GM21737 (cell line): ENCODE measurements around the gene FTMT.
"Not testable (repeated sequence)": the region's sequence is repeated elsewhere in the genome, so short reads cannot be mapped to it uniquely, and the experiment has no call there.

Source experiments
- ATAC-seq: cut with Tn5 transposase; IDR thresholded peaks from one replicate; pipeline ENCODE4 v1.9.1; 2021; ENCODE audit warnings: mild to moderate bottlenecking, moderate library complexity; ENCODE audit not compliant: unreplicated experiment

Gene FTMT

GRCh38 chr5:121851643-121852574 is at the start of gene FTMT:
Gene FTMT (plus strand): TSS chr5:121851882. CDS start chr5:121851964, 82 bp downstream.
- no peak for ATAC-seq

GRCh38 chr5:121805251-121805650 is 46.4 kb upstream of the FTMT start:
- not testable (repeated sequence) for ATAC-seq

DNA sequence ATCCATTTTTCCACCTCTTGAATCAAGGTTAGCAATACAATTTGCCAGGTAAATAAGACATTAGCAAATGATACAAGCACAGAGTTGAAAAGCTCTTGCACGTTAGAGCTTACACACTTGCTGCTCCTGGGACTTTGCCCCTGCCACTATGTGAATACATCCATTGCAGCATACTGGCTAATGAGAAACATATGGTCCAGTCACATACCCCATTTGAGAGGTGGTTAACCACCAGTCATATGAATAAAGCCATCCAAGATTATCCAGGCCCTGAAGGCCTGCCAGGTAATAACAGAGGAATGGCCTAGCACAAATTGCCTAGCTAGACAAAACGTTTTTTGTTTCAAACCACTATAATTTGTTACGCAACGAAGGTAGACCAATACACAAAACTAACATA is 45.8 kb upstream of the FTMT start:
- no peak for ATAC-seq

DNA sequence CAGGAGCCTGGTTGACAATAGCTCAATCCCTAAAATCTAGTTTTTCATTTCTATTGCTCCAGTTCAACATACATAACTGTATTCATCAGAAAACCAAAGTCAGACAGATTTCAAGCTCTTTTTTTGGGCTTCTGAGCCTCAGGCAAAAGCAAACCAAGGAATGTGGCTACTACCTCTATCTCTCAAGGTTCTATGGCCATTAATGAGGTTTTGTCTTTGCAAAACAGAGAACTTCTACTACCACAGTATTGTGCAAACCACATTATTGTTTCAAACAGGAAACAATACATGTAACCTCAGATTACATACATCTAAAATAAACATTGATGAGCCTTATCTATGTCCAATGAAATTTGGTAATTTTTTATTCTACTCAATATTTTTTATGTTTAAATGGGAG is 35.5 kb upstream of the FTMT start:
- ATAC-seq: no peak

DNA sequence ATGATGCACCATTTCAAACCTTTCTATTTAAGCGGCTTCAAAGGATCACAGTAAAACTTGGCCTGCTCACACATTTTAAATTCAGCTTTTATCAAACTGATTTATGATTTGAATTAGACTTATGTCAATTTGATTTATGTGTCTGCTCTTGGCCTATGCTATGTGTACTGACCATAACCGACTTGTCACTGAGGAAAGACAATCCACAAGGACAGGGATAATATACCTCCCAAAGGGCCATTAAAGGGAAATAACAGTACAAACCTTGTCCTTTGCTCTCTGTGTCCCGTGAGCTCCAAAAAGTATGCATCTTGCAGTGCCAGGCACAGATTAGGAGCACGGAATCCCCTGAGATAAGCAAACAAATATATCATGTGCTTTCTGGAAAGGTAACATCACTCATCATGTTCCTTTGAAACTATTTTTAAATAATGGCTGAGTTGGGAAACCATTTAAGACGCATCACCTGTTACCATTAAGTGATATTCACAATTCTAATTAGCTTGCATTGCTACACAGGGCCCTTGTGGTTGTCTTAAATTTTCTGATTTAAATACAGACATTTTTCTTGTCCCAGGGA is 31.9 kb upstream of the FTMT start:
- ATAC-seq: no peak

GRCh38 chr5:121833617-121834016 is 18.1 kb upstream of the FTMT start:
- ATAC-seq: no peak

GRCh38 chr5:121834021-121834420 is 17.7 kb upstream of the FTMT start:
- no peak for ATAC-seq

DNA sequence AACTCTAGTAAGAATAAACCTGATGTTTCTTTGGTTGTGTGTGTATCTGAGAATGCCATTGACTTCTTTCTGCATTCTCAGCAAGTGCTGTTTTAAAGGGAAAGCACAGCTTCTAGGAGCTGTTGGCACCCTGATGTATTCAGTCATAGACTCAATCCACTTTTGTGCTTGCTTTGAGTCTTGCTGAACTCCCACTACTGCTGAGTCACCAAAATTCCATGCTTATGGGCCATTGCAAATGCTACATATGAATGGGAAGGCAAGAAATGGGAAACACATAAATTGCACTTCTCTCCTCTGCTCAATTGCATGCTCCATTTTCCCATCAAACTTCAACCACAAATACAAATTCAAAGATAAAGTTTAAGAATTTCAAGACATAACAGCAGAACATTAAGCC is 9.8 kb upstream of the FTMT start:
- ATAC-seq: no peak

GRCh38 chr5:121850272-121850671 is 1.4 kb upstream of the FTMT start:
- no peak for ATAC-seq

DNA sequence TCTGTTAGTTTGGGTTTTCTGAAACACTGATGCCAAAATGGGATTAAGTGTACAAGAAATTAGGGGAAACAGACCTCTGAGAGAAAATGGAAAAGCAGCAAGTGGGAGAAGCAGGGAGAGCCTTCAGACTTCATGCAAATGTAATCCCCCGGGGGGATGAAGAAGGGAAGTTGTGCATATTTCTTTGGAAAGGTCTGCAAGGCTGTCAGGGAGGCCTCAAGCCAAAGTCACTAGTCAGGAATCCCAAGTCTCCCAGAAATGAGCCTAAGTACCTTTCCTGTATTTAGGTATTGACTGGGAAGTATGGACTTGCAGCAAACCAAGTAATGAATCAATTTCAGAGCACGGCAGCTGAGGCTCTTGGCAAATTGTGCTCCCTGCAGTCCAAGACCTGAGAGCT is 2.2 kb downstream of the FTMT start:
- ATAC-seq: no peak

DNA sequence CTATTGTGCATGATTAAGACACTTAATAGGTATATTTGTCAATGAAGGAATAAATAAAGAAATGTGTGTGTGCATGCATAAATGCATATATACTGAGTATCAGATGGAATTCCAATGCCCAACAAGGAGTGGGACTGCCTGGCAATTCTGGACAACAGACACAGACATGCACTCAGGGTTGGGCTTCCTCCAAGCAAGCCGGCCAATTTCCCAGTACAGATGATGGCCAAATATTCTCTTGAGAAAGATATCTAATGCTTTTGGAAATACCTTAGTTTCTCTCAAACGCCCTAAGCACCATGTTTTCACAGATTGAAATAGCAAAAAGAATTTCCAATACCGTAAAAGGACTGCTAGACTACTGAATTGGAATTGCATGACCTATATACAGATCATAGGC is 11.1 kb downstream of the FTMT start:
- ATAC-seq: no peak

GRCh38 chr5:121863753-121864285 is 12.1 kb downstream of the FTMT start:
- ATAC-seq: no peak

- no peak for ATAC-seq
Measured at GRCh38 chr5:121867403-121867802, 15.7 kb downstream of the FTMT start.

GRCh38 chr5:121870489-121870888 is 18.8 kb downstream of the FTMT start:
- ATAC-seq: no peak

DNA sequence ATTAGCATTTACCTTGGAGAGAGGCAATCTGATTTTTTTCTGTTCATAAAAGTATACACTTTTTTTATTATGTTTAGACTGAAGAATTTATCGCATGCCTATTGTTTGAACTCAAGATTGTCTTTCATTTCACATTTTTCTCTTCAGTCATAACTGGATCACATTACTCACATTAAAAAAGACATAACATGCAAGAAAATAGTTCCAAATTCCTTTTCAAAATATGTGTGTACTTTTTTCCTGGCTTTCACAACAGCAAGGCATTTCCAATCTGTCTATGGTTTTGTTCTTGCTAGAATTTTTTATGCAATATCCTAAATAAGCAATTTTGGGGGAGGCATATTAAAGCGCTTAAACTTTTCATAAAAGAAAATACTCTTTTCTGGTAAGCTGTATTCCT is 21.2 kb downstream of the FTMT start:
- no peak for ATAC-seq

DNA sequence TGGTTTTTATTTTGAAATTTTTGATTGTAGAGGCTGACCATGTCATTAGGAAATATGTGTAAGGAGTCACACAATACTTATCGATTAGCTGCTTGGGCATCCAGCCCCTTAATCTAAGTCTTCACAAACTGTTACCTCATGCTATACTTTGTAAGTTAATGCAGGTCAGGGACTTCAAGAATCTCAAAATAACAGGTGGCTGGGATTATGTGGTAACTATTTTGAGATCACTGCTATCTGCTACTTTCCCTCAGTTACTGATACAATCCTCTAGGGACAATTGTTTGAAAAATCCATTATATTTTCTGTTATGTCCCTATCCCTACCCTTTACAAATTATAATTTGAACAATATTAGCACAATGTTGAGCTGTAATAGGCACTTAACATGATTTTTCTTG is 21.7 kb downstream of the FTMT start:
- ATAC-seq: no peak

DNA sequence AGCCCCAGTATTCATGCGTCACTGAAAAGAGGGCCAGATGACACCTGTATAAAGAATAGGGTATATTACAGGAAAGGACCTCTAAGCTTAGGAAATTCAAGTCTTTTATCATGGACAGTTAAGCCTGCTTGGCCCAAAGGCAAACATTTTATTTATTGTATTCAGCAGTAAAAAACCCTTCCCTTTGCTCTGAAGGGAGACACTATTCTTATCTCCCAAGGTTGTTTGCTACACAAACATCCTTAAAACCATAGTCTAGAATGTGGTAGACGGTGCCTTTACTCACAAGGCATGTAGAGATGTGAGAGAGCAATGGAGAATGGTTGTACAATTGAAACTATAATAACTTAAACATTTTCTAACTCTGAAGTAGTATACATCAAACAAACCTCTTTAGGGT is 33.9 kb downstream of the FTMT start:
- no peak for ATAC-seq

DNA sequence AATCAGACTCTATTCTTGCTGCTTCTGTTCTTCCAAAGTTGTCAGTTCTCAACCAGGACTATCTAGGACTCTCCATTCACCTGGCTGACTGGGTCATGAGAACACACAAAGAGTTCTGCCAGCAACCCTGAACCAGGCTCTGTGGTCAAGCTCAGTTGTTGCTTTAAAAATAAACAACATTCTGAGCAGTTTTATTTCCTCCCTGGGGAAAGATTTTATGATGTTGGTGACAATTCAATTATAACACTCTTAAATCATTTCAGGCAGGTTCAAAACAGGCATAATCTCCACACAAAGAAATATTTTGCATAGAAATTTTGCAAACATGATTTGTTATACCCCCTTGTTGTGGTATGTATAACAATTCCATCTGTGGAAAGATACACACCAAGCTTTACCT is 36.0 kb downstream of the FTMT start:
- no peak for ATAC-seq

GRCh38 chr5:121890297-121890858 is 38.7 kb downstream of the FTMT start:
- ATAC-seq: no peak

- no peak for ATAC-seq
Measured at GRCh38 chr5:121897341-121897740, 45.7 kb downstream of the FTMT start.

- ATAC-seq: no peak
Measured at GRCh38 chr5:121899346-121899745, 47.7 kb downstream of the FTMT start.
